ENCODE data around the gene KLHL22. TPM values are rescaled to one million over a fixed set of nuclear protein-coding genes. Genes with fewer than 3 reads are reported as not detected.

KLHL22 gene
- total RNA-seq, 4 donors from 2014 or later = 7.7 to 13.0 (median 8.3) TPM

DNA sequence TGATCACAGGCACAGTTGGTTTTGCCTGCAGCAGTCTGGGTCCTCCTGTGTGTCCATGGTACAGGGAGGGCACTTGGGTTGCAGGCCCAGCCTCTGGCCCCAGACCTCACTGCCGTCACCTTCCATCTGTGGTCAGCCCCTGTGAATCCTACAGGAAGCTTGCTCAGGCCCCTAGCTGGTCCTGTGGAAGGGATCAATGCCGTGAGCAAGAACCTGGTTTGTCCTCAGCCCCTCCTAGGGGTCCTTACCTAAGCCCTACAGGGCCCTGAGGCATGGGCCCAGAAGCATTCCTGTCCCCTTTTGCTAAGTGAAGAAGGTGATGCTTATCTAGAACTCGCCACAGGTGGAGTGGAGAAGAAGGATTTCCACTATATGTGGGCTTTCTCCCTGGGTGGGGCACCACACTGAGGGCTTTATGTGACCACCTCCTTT is 41.7 kb upstream of the KLHL22 start:
- 100% methylated on average over 1 to 2 of the region's 3 CpGs for WGBS, 2 donors
- H3K9me3 ChIP-seq = no peaks in the 10 kb centered on the region
- H3K4me1 ChIP-seq = peaks cover 16 to 41% (median 17%) of the 10 kb centered on the region in 3 donors
- peaks cover 0 to 75% (median 9%) of the 10 kb centered on the region in 3 donors for H3K36me3 ChIP-seq
- DNase-seq = no peak
- peak overlapping the region in 1 of 4 donors; percentile 14 for H3K27ac ChIP-seq
- no peak overlapping the region for H3K4me3 ChIP-seq
- no peak for TF ChIP-seq POLR2A (IDR thresholded peaks at IDR 0.05)
- TF ChIP-seq, protein P1, sequence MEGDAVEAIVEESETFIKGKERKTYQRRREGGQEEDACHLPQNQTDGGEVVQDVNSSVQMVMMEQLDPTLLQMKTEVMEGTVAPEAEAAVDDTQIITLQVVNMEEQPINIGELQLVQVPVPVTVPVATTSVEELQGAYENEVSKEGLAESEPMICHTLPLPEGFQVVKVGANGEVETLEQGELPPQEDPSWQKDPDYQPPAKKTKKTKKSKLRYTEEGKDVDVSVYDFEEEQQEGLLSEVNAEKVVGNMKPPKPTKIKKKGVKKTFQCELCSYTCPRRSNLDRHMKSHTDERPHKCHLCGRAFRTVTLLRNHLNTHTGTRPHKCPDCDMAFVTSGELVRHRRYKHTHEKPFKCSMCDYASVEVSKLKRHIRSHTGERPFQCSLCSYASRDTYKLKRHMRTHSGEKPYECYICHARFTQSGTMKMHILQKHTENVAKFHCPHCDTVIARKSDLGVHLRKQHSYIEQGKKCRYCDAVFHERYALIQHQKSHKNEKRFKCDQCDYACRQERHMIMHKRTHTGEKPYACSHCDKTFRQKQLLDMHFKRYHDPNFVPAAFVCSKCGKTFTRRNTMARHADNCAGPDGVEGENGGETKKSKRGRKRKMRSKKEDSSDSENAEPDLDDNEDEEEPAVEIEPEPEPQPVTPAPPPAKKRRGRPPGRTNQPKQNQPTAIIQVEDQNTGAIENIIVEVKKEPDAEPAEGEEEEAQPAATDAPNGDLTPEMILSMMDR (IDR thresholded peaks at IDR 0.05) = no peak
- intact Hi-C loops (cut with DNase I) = no loop called here
- no peaks in the 10 kb centered on the region for H3K27me3 ChIP-seq

DNA sequence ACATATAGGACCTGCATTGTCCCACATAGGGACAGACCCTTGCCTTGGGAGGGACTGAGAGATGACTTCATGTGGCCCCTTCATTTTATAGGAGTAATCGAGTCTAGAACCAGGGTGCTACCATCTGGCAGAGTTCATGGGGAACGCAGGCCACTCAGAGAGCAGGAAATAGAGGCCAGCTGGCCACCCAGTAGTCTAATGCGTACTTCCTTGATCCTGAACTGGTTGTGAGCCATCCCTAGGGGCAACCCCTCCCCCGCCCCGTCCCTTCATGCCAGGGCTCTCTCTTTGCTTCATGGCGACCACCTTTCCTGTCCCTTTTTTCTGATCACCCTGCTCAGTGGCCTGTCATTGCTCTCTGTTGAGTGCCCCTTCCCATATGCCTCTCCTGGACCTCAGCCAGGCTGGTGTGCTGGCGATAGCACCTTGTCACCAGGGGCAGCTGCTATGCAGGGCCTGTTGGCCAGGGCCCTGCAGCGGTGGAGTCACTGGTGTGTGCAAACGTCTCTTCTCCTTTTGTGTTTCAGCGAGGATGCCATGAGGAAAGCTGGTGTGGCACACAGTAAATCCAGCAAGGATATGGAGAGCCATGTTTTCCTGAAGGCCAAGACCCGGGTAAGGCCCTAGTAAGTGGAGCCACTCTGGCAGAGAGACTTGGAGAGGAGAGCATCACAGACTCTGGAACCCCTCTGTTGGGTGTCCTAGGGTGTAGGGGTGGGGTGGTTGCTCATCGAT is 41.2 kb upstream of the KLHL22 start:
- 77 to 84% methylated on average over 8 to 9 of the region's 12 CpGs for WGBS, 2 donors
- H3K9me3 ChIP-seq = no peaks in the 10 kb centered on the region
- H3K4me1 ChIP-seq = peaks cover 22 to 47% (median 23%) of the 10 kb centered on the region in 3 donors
- H3K27me3 ChIP-seq = no peaks in the 10 kb centered on the region
- intact Hi-C loops (cut with DNase I) = no loop called here
- H3K27ac ChIP-seq = peak overlapping the region in 1 of 4 donors; percentile 14
- no peak for DNase-seq
- H3K36me3 ChIP-seq = peaks cover 0 to 70% (median 9%) of the 10 kb centered on the region in 3 donors
- H3K4me3 ChIP-seq = no peak overlapping the region
- TF ChIP-seq, protein P1 (IDR thresholded peaks at IDR 0.05) = no peak

DNA sequence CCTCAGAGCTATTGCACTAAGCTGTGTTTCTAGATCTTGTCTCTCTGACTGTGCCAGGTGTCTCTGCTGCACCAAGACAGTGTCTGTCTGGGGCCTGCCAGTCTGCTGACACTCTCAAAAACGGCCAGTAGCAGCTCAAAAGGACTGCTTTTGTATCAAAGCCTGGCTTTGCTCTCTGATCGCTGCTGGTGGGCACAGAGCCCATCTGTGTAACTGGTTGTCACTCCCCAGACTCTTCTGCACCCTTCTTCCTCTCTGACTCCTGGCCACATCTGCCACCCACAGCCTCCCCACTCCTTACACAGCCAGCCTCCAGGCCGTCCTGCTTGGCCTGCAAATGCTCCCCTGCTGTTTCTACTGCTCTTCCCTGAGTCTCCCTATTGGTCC is 38.3 kb upstream of the KLHL22 start:
- no peaks in the 10 kb centered on the region for H3K27me3 ChIP-seq
- H3K36me3 ChIP-seq = peaks cover 0 to 43% (median 9%) of the 10 kb centered on the region in 3 donors
- H3K4me1 ChIP-seq = peaks cover 45 to 73% (median 46%) of the 10 kb centered on the region in 3 donors
- no peaks in the 10 kb centered on the region for H3K9me3 ChIP-seq
- no peak overlapping the region for H3K4me3 ChIP-seq
- DNase-seq = no peak
- WGBS, 2 donors = 31 to 50% methylated on average over 3 of the region's 3 CpGs
- no peak for TF ChIP-seq POLR2A (IDR thresholded peaks at IDR 0.05)
- TF ChIP-seq, protein P1 (IDR thresholded peaks at IDR 0.05) = no peak
- H3K27ac ChIP-seq = peak overlapping the region in 3 of 4 donors; percentile 2 to 93 (median 36)
- intact Hi-C loops (cut with DNase I) = no loop called here

DNA sequence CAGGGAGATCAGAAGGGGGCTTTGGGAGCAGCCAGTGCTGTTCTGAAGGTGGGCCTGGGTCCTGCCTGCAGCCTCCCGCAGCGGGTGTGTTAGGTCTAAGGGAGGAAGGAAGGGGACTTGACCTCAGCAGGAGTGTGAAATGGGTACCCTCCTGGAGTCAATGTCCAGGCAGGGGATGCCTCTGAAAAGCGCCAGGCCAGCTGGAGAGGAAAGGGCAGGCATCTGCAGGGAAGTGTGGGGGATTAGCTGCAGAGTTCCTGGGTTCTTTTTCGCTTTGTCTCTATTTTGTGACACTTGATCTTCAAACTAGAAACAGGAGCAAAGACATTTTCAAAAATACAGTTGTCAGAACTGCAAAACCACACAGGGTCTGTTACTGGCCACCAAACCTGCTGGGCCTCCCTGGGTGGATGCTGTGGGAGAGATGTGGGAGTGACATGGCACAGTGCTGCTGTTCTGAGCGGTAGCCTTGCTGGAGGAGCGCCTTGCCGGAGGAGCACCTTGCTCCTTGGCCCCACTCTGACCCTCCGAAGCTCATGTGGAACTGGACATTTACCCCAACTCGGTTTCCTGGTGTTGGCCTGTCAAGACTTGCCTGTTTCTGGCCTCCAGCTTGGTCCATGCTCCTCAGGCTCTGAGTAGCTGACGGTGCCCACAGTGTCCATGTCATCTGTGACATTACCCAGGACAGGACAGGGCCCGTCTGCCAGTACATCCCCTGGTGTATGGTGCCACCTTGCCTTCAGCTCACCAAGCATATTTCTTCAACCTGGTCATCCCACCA is 37.7 kb upstream of the KLHL22 start:
- Histone ChIP-seq H3K27me3 (no peaks in the 10 kb centered on the region), H3K9me3 (no peaks in the 10 kb centered on the region), H3K4me3 (no peak overlapping the region), H3K27ac (peak overlapping the region; percentile 36 to 93 (median 86)), H3K4me1 (peaks cover 45 to 73% (median 46%) of the 10 kb centered on the region in 3 donors), H3K36me3 (peaks cover 0 to 43% (median 14%) of the 10 kb centered on the region in 3 donors)
- no peak for TF ChIP-seq POLR2A (IDR thresholded peaks at IDR 0.05)
- TF ChIP-seq, protein P1 (IDR thresholded peaks at IDR 0.05) = no peak
- no peak for DNase-seq
- intact Hi-C loops (cut with DNase I) = no loop called here
- 54 to 67% methylated on average over 4 to 7 of the region's 11 CpGs for WGBS, 2 donors
